Endothelial cell (in vitro differentiated cells): ENCODE measurements around the gene SRRM2. TPM values are rescaled to one million over a fixed set of nuclear protein-coding genes. Genes with fewer than 3 reads are reported as not detected.
A peak's percentile ranks its signal among the peaks of the same experiment; 100 is the strongest.

Experiments
- DNase-seq: peaks from one replicate; pipeline ENCODE4 v3.0.0; 2021; ENCODE audit warnings: low spot score
- H3K27ac Mint-ChIP-seq: one replicate; pipeline ENCODE4 v1.8.0; 2021; ENCODE audit warnings: mixed read lengths, inconsistent platforms; ENCODE audit not compliant: unreplicated experiment
- H3K27me3 Mint-ChIP-seq: one replicate; pipeline ENCODE4 v1.8.0; 2021; ENCODE audit warnings: mild to moderate bottlenecking, moderate library complexity, mixed read lengths, inconsistent platforms; ENCODE audit not compliant: unreplicated experiment
- H3K36me3 Mint-ChIP-seq: one replicate; pipeline ENCODE4 v1.8.0; 2021; ENCODE audit warnings: mild to moderate bottlenecking, low read depth, mixed read lengths, inconsistent platforms; ENCODE audit not compliant: unreplicated experiment
- H3K4me1 Mint-ChIP-seq: one replicate; pipeline ENCODE4 v1.8.0; 2021; ENCODE audit warnings: mild to moderate bottlenecking, mixed read lengths, inconsistent platforms; ENCODE audit not compliant: unreplicated experiment
- H3K4me3 Mint-ChIP-seq: one replicate; pipeline ENCODE4 v1.8.0; 2021; ENCODE audit warnings: mild to moderate bottlenecking, mixed read lengths, inconsistent platforms; ENCODE audit not compliant: unreplicated experiment
- H3K9me3 Mint-ChIP-seq: one replicate; pipeline ENCODE4 v1.8.0; 2021; ENCODE audit warnings: mixed read lengths, inconsistent platforms; ENCODE audit not compliant: unreplicated experiment
- CTCF ChIP-seq: fragments of 200-600 bp; sonication (generic); IDR thresholded peaks from one replicate; pipeline ENCODE4 v1.5.0; 2021; ENCODE audit warnings: antibody characterized with exemption; ENCODE audit not compliant: unreplicated experiment
- total RNA-seq: library from RNA; stranded (reverse); fragmentation: NEBNext Ultra II Directional; extraction: Animal tissue kit (Norgen Biotek cat#: 25700); gene quantifications from one replicate; pipeline ENCODE4 v1.2.1, GENCODE V29; 2021; ENCODE audit not compliant: unreplicated experiment

Gene SRRM2
- total RNA-seq, 1 donor from 2014 or later, result 456 TPM

- Mint-ChIP-seq H3K4me3 (peak overlapping the region; percentile 25), H3K4me1 (peaks cover 7% of the 10 kb centered on the region), H3K36me3 (peaks cover 55% of the 10 kb centered on the region), H3K9me3 (no peaks in the 10 kb centered on the region), H3K27me3 (peaks cover 11% of the 10 kb centered on the region), H3K27ac (peak overlapping the region; percentile 66)
- TF ChIP-seq CTCF, result no peak
- DNase-seq, result no peak
Observed at GRCh38 chr16:2770057-2770951, 17.9 kb downstream of the SRRM2 start.

- peaks cover 12% of the 10 kb centered on the region for H3K27me3 Mint-ChIP-seq
- DNase-seq, result no peak
- peaks cover 11% of the 10 kb centered on the region for H3K4me1 Mint-ChIP-seq
- peak overlapping the region; percentile 64 for H3K27ac Mint-ChIP-seq
- TF ChIP-seq CTCF, result no peak
- H3K36me3 Mint-ChIP-seq, result peaks cover 46% of the 10 kb centered on the region
- H3K9me3 Mint-ChIP-seq, result no peaks in the 10 kb centered on the region
- peak overlapping the region; percentile 73 for H3K4me3 Mint-ChIP-seq
Observed at GRCh38 chr16:2771496-2772402, 19.3 kb downstream of the SRRM2 start.

GRCh38 chr16:2773188-2773968 lies 20.9 kb downstream of the SRRM2 start:
- H3K27ac Mint-ChIP-seq, result no peak overlapping the region
- H3K9me3 Mint-ChIP-seq, result no peaks in the 10 kb centered on the region
- peaks cover 19% of the 10 kb centered on the region for H3K4me1 Mint-ChIP-seq
- H3K4me3 Mint-ChIP-seq, result no peak overlapping the region
- TF ChIP-seq CTCF, result no peak
- H3K27me3 Mint-ChIP-seq, result peaks cover 15% of the 10 kb centered on the region
- H3K36me3 Mint-ChIP-seq, result peaks cover 37% of the 10 kb centered on the region
- no peak for DNase-seq

- no peak overlapping the region for H3K4me3 Mint-ChIP-seq
- peaks cover 23% of the 10 kb centered on the region for H3K4me1 Mint-ChIP-seq
- DNase-seq, result no peak
- no peak for TF ChIP-seq CTCF
- H3K36me3 Mint-ChIP-seq, result peaks cover 31% of the 10 kb centered on the region
- no peaks in the 10 kb centered on the region for H3K9me3 Mint-ChIP-seq
- peaks cover 14% of the 10 kb centered on the region for H3K27me3 Mint-ChIP-seq
- H3K27ac Mint-ChIP-seq, result no peak overlapping the region
Observed at GRCh38 chr16:2774161-2774891, 21.9 kb downstream of the SRRM2 start.
